ENCODE results near the gene SCAP.

DNA sequence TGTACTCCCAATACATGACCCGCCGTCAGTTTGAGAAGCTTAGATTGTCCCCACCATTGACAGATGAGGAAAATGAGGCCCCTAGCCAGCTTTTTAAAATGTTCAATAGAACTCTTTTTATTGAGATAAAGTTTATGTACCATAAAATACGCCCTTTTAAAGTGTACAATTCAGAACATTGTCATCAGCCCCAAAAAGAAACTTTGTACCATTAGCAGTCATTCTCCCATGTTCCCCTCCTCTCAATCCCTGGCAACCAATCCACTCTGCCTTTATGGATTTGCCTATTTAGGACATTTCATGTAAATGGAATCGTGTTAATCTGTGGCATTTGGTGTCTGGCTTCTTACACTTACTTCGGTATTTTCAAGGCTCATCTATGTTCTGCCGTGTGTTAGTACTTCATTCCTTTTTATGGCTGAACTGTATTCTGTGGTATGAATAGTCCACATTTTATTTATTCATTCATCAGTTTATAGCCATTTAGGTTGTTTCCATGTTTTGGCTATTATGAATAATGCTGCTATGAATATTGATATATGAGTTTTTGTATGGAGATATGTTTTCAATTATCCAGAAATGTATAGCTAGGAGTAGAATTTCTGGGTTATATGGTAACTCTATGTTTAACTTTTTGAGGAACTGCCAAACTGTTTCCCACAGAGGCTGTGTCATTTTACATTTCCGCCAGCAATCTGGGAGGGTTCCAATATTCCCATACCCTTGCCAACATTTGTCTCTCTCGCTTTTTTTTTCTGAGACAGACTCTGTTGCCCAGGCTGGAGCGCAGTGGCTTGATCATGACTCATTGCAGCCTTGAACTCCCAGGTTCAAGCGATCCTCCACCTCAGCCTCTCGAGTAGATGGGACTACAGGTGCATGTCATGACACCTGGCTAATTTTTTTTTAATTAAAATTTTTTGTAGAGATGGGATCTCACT, 110.3 kb downstream of the SCAP start:
- TF ChIP-seq POLR2A (IDR thresholded peaks at IDR 0.05), result no peak
- TF ChIP-seq, protein P1, sequence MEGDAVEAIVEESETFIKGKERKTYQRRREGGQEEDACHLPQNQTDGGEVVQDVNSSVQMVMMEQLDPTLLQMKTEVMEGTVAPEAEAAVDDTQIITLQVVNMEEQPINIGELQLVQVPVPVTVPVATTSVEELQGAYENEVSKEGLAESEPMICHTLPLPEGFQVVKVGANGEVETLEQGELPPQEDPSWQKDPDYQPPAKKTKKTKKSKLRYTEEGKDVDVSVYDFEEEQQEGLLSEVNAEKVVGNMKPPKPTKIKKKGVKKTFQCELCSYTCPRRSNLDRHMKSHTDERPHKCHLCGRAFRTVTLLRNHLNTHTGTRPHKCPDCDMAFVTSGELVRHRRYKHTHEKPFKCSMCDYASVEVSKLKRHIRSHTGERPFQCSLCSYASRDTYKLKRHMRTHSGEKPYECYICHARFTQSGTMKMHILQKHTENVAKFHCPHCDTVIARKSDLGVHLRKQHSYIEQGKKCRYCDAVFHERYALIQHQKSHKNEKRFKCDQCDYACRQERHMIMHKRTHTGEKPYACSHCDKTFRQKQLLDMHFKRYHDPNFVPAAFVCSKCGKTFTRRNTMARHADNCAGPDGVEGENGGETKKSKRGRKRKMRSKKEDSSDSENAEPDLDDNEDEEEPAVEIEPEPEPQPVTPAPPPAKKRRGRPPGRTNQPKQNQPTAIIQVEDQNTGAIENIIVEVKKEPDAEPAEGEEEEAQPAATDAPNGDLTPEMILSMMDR (IDR thresholded peaks at IDR 0.05), result no peak
